HG03432 (cell line): ENCODE data around the gene ZNF76.

ENCODE experiments used
- ATAC-seq: cut with Tn5 transposase; IDR thresholded peaks from one replicate; pipeline ENCODE4 v1.9.1; 2021; ENCODE audit warnings: mild to moderate bottlenecking, moderate library complexity; ENCODE audit not compliant: unreplicated experiment

Gene ZNF76

GRCh38 chr6:35236223-35236622, 23.3 kb upstream of the ZNF76 start:
- no peak for ATAC-seq

- no peak for ATAC-seq
Observed at GRCh38 chr6:35237476-35237875, 22.1 kb upstream of the ZNF76 start.

DNA sequence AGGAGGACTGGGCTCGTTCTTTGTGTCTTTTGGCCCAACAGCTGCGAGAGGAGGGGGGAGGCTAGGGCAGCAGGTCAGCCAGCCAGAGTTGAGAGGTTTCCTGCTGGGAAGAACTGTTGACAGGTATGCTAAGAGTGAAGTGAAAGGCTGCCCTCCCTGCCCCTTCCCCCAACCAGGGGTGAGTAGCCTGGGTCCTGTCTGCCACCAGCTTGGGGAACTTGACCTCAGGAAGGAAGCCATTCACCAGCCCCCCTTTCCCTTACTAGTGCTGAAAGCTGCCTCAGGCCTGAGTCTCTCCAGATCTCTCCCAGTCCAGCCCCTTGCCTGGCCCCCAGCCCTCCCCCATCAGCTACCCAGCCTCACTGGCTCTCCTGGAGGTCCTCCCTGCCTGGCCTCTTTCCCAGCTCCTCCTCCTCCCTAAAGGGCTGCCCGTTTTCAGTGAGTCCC, 20.7 kb upstream of the ZNF76 start:
- ATAC-seq, result no peak

DNA sequence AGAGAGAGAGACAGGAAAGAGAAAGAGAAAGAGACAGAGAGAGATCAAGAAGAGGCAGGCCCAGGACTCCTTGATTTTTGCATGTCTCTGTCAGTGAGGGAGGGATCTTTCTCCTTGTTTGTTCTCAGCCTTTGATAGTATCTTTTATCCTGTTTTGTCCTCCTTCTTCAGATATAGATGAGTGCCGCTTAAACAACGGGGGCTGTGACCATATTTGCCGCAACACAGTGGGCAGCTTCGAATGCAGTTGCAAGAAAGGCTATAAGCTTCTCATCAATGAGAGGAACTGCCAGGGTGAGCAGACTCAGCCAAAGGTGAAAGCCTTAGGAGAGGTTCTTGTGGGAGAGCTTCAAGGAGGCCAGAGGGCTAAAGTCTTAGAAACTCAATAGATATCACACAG, 20.0 kb upstream of the ZNF76 start:
- no peak for ATAC-seq

- peak; percentile 52 for ATAC-seq
Observed at GRCh38 chr6:35240838-35241801, 18.4 kb upstream of the ZNF76 start.

DNA sequence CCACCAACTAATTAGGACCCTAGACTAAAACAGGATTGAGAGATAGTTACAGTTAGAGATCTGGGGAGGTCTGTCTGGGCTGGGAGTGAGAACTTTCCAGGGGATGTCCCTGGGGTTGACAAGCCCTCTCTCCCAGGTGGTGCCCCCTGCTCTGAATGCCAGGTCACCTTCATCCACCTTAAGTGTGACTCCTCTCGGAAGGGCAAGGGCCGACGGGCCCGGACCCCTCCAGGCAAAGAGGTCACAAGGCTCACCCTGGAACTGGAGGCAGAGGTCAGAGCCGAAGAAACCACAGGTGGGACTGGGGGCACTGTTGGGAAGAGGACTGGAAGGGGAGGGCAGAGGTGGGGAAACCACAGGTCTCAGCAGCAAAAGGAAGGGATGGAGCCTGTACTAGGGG, 17.0 kb upstream of the ZNF76 start:
- ATAC-seq, result no peak

GRCh38 chr6:35242906-35243305, 16.6 kb upstream of the ZNF76 start:
- ATAC-seq, result no peak

DNA sequence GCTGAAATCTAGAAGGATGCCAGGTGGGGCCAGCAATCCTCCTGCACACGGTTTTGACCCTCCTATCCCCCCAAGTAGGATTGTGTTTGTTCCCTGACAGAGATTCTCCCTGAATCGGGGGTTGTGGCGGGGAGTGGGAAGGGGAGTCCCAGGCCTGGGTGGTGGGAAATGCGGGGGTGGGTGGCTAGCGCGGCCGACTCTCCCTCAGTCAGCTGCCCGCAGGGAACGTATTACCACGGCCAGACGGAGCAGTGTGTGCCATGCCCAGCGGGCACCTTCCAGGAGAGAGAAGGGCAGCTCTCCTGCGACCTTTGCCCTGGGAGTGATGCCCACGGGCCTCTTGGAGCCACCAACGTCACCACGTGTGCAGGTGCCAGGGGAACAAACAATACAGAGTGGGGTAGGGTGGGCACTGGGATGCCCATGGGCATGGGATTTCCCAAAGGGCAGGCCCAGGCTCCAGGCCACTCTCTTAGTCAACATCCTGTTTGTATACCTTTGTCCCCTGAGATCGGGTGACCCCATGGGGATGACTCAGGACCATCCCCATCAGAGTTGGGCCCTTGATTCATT, 16.1 kb upstream of the ZNF76 start:
- no peak for ATAC-seq

GRCh38 chr6:35244551-35244950, 15.0 kb upstream of the ZNF76 start:
- no peak for ATAC-seq

DNA sequence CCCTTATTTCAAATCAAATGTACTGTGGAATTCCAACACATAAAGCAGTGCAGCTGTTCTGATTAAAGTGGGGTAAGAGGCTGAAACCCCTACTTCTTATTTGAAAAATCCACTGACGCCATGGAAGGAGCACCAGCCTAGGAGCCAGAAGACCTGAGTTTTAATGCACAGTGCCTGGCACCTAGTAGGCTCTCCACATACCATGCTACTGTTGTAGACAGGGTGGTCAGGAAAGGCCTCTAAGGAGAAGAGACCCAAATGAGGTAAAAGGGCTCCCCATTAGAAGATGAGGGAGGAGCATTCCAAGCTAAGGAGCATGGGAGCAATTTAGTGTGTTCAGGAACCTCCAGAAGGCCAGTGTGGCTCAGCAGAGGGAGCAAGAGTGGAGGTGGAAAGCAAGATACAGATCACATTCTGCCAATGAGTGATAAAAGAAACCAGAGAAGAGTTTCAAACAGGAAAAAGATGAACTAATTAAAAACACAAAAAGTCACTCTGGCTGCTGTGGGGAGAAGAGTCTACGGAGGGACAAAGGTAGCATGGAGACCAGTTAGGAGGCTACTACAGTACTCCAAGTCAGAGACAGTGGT, 11.8 kb upstream of the ZNF76 start:
- ATAC-seq, result no peak

GRCh38 chr6:35248300-35248699, 11.2 kb upstream of the ZNF76 start:
- no peak for ATAC-seq

DNA sequence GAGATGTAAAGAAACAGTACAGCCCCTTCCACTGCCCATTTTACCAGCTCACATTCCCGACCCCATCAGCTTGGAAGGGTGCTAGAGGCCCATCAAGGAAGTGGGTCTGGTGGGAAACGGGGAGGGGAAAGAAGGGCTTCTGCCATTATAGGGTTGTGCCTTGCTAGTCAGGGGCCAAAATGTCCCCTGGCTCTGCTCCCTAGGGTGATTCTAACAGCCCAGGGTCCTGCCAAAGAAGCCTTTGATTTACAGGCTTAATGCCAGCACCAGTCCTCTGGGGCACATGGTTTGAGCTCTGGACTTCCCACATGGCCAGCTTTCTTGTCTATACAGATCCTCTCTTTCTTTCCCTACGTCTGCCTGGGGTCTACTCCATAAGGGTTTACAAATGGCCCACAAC, 10.6 kb upstream of the ZNF76 start:
- ATAC-seq, result no peak

DNA sequence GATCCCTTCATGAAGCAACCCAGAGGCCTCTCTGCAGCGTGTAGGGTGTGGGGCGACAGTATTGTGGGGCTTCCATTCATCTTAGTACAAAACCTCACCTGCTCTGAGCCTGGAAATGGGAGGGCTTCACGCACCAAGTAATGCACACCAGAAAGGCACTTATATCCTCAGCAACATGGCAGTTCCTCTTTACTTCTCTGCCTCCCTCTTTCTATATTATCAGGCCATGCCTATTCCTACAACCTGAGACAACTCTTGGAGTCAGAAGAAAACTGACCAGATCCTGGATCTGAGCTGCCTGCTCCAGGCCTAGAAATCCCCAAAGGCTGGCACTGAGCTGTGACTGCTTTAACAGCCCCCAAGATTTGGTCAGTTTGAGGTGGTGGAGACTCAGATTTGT, 7.6 kb upstream of the ZNF76 start:
- no peak for ATAC-seq

DNA sequence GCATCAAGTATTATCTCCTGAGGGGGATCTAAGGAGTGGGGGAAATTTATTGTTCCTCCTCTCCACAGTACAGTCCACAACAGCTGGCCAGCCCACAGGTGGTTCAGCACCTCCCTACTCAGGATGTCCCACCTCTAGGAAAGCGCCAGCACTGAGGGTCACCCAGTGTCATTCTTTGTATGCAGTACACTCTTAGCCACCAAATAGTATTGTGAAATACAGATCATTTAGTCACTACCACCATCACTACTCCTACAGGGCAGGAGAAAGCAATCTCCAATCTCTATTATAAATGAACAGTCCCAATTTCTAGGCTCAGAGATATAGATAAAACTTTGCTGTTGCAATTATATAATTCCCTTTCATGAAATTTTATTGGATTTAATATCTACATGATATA, 6.3 kb upstream of the ZNF76 start:
- no peak for ATAC-seq

- no peak for ATAC-seq
Observed at GRCh38 chr6:35258336-35258735, 1.2 kb upstream of the ZNF76 start.

DNA sequence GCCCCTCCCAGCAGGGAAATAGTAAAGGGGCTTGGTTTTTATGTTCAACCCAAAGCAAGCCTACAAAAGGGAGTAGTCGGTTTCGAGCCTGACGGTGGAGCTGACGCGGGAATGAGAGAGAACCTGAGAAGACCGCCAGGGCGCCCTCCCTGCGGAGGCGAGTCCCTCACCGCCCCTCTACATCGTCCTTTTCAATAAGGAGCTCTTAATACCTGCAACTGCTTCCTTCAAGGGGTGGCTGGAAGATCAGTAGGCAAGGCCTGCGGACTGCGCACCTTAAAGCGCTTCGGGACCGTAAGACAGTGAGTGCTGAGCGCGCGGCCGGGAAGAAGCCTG, 709 bp upstream of the ZNF76 start:
- peak; percentile 13 for ATAC-seq

- peak; percentile 41 for ATAC-seq
Observed at GRCh38 chr6:35259948-35260590, 534 bp downstream of the ZNF76 start.

DNA sequence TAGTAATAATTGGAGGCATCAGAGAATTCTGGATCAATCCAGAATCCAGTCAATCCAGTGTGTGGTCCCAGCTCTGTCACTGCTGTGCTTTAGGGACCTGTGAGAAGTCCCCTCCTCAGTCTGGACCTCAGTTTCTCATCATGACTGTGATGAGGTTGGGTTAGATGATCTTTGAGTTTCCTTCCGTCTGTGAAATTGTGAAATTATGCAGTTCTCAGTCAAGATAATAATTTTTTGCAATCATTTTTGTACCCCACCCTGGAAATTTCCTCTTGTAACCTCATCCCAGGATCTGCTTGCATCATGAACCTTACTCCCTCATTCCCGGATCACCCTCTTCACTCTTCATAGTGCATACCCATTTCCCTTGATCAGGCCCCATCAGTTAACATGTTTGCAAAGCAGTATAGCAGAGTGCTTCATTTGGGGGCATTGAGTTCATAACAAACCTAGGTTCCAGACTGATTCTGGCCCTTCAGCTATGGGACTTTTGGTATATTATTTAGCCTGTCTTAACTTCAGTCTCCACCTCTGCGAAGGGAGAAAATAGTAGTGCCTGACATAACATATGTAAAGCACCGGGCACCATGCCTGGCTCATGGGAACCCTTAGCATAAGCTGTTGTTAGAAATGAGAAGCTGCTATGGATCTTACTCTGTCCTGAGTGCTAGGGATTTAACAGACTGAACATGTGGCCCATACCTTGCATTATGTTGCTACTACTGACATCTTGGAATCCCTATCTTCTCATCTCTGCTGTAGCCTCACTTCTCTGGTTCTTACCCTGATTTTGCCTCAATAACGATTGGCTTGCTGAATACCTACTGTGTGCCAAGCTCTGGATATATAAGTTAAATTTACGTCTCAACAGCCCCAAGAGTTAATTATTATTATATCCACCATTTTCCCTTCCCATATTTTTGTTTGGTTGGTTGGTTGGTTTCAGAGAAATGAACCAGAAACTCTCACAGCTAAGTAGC, 1.3 kb downstream of the ZNF76 start:
- no peak for ATAC-seq

- no peak for ATAC-seq
Observed at GRCh38 chr6:35262596-35262995, 3.1 kb downstream of the ZNF76 start.

GRCh38 chr6:35264550-35265274, 5.2 kb downstream of the ZNF76 start:
- ATAC-seq, result no peak
